HG03457 (cell line): Measurements from ENCODE around the gene KLF15.

ENCODE experiments used
- ATAC-seq: cut with Tn5 transposase; IDR thresholded peaks from one replicate; pipeline ENCODE4 v1.9.1; 2021; ENCODE audit warnings: moderate number of reproducible peaks; ENCODE audit not compliant: unreplicated experiment

The KLF15 gene

DNA sequence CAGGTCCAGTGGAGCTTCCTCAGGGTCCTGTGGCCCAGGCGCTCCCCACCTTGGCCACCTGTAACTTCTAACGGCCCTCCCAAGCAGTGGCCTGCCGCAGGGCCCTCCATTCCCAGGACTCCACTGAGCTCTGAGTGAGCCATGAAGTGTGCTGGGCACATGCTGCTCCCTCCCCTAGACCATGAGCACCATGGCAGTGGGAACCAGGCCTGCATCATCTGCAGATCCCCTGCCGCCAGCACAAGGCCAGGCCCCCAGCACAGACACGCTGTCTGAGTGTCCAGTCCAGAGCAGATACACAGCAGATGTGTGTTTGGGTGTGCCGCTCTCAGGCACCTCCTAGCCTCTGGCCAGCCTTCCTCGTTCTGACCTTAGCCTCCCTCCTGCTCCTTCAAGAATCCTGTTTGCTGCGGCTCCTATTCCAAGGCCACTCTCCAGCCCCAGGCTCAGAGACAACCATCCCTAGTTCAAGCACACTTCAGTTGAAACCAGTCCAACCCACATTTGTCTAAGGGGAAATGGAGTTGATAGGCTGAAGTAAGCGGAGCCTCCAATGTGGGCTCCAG lies 7.0 kb upstream of the KLF15 start:
- no peak for ATAC-seq

DNA sequence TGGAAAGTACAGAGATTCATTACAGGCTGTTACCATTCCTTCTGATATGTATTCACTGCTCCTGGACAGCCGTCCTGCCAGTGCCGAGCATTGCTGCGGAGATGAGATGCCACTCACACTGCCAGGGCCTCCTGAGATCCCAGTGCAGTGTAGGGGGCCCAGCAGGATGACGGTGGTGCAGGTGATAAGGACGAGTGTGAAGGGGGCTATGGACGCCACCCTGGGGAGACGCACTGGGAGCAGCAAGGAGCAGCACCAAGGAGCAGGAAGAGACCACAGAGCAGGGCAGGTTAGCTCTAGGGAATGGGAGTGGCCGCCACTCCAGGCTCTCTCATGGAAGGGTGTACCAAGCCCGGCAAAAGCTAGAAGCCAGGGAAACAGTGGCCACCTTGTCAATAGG lies 4.0 kb upstream of the KLF15 start:
- ATAC-seq: no peak

DNA sequence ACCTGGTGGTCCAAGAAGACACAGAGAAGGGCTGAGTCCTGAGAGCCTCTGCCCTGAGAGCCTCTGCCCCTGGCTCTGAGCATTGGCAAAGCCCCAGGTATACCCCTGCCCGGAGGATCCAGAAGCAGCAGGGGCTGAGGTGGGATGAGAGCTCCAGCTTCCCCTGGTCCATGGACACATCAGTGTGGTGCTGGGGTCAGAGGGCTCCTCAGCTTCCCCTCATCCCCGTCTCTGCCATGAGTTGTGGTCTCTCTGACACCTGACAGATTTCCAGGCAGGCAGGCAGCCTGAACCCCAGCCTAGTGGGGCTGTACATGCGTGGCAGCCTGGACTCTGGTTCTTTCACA lies 3.5 kb upstream of the KLF15 start:
- ATAC-seq: no peak

DNA sequence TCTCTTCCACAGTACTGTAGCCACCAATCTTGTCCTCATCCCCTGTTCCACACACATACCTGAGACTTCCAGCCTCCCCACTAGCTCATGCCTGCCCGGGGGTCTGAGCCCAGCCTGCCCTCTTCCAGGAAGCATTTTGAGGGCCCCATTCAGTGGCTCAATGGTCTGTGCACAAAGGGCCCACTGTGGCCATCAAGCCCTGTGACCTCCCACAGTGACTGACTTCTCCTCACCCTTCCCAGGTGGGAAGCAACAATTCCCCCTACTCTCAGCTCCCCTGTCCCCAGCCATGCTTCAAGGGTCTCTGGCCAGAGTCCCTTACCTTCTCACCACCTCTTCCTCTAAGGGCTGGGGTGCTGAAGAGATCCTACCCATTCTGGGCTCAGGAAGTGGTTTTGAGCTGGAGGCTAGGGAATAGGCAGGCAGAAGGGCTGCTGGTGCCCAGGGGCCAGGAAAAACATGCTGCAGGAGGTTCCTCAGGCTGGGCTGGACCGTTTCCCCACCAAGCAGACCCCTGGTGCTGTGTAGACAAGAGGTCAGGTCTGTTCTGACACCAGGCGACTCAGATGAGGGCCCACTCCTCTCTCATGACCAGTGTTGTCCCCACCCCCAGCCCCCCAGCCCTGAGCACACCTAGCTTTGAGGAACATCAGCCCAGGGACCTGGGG lies 3.0 kb upstream of the KLF15 start:
- ATAC-seq: no peak

DNA sequence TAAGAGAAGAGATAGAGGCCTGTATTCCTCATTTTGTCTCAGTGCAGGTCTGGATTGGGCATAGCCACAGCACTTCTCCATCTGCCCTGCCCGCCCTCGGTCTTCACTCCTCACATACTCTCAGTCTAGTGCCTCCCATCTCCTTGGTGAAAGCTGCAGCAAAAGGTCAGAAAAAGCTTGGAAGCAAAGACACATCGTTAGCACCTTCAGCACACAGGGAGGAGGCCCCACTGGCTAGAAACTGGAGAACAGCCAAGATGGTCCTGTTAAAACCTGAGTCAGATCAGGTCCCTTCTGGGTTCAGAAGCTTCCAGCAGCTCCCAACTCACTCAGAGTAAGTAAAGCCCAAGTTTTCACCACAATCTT lies 1.6 kb upstream of the KLF15 start:
- no peak for ATAC-seq

DNA sequence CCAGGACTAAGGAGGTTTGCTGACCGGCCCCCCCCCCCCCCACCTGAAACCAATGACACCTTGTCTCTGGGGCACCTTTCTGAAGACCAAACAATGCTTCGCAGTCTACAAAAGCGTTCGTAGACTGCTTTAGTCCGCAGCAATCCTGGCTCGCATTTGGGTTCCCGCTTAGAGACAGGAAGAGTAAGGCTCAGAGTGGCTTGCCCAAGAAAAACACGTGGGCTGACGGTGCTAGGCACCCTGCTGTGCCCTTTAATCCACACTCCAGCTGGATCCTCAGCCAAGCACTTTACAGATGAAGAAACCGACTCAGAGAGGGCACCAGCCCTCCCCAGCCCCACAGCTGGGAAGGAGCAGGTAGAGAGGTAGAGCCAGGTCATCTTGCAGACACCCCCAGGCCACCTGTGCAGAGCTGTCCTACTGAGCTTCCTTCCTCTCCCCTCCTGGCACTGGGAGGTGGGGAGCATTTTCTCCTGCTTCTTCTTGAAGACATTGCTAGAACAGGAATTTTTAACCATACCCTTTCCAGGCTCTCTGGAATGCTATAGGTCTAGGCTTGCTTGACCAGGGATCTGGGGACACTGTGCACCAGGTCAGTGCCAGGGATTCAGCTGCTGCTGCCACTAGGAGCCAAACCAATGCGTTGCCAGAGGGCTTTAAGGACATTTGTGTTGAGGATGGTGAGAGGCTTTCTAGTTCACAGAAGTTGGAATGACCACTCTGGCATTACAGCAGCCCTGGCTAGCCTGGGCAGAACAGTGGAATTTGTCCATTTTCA lies 1.0 kb upstream of the KLF15 start:
- no peak for ATAC-seq

DNA sequence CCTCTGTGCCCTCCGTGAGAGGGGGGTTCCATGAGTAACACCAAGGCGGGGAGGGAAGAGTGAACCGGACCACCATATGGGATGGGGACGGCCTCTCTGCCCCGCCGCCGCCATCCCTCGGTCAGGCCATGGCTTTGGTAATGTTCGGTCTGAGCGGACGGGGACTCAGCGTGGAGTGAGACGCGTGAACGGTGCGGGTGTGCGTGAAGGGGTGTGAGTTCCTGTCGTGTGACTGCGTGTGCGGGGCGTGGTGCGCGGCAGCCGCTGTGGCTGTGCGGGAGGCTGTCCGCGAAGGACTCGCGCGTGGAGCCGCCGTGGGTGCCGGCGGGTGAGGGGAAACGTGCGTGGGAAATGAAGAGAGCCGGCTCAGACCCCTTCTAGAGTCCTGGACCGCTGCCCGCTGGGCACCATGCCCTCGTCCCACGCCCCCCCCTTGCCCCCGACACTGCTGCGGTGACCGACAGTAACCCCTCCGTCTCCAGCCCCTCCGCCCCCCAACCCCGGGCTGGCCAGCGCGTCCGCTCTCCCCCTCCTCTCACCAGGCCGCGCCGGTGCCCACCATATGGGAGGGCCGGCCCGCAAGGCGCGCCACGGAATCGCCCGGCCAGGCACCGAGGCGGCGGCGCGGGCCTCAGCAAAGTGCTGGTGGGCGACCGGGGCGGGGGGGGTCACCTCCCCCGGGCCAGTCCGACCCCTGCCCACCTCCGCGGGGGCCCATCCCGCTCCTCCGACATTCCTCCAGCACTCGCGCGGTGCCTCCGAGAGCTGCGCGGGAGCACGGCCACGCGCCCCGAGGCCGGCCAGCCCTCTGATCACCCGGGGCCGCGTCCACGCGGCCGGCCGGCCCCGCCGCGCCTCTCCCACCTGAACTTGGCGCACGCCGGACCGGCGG lies 589 bp downstream of the KLF15 start:
- ATAC-seq: no peak

DNA sequence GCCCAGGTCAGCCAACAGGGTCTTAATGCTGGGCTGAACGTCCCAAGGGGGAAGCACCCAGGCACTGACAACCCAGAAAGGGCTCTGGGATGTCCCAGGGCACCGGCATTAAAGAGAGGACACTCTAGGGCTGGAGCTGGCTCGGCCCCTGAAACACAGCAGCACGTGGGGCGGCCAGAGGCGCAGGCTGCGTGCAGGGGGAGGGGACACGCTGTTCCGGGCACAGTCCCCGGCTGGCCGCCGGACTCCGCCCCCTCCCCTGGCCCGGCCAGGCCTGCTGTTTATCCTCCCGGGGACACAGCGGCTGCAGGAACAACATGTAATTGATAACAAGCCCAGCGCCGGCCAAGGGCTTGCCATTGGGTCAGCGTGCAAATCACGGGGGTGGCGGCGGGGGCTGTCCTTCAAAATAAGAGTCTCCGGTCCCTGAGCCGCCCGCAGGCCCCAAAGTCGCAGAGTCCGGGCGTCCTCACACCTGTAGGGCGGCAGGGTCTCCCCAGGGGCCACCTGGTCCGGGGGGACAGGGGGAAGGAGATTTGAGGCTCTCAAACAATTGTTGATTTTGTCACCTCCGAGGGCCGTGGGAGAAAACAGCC lies 1.3 kb downstream of the KLF15 start:
- ATAC-seq: no peak

DNA sequence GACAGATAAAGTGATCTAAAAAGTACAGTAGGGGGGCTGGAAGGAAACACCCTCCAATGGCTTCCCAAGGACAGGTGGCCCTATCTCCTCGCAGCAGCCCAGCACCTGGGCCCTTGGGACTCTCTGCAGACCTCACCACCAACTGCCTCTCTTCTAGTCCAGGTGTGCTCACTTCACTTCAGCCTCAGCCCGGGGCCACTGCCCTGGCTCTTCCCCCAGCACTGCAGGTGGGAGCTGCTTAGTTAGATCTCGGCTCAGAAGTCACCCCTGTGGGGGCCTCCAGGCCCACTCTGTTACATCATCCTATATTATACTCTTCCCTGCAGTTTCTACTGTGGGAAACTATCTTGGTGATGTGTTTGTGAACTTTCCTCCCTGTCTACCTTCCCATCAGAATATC lies 2.0 kb downstream of the KLF15 start:
- ATAC-seq: no peak

DNA sequence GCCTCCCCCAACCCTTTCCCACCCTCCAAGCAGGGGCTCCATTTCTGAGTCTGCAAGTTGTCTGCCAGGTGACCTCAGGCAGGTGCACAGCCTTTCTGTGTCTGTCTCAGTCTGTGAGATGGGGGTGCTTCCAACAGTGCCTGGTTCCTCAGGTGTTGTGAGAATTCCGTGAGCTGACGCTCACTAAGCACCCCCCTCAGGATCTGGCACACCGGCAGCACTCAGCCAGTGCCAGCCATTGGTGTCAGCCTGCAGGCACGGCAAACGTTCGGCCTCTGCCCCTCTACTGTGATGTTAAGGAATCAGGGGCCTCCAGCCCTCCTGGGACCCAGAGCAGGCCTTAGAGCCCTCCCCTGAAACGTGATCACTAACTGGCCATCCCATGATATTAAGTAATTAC lies 2.4 kb downstream of the KLF15 start:
- ATAC-seq: no peak

DNA sequence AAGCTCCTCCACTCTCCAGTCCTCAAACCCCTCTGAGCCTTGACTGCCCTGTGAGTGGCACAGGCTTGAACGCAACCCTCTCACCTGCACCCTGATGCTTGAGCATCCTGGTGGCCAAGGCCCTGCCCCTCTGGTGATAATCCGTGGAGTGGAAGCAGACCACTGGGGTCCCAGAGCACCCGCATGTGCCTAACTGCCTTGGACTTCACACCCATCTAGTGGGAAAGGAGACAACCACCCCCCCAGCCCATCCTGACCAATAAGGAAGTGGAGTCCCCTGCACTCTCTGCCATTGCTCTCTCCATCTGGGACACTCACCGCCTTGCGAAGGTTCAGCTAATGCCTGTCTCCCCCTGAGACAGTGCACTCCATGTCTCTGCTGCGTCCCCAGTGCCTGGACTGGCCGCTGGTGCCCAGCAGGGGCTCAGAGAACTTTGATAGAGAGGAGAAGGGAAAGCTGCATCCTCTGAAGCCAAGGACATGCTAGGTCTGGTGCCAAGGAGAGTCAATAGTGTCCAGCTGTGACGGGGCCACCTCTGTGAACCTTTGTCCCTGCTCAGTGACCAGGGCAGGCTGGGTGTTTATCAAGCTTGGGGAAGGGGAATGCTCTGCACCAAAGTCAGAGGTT lies 3.4 kb downstream of the KLF15 start:
- no peak for ATAC-seq

DNA sequence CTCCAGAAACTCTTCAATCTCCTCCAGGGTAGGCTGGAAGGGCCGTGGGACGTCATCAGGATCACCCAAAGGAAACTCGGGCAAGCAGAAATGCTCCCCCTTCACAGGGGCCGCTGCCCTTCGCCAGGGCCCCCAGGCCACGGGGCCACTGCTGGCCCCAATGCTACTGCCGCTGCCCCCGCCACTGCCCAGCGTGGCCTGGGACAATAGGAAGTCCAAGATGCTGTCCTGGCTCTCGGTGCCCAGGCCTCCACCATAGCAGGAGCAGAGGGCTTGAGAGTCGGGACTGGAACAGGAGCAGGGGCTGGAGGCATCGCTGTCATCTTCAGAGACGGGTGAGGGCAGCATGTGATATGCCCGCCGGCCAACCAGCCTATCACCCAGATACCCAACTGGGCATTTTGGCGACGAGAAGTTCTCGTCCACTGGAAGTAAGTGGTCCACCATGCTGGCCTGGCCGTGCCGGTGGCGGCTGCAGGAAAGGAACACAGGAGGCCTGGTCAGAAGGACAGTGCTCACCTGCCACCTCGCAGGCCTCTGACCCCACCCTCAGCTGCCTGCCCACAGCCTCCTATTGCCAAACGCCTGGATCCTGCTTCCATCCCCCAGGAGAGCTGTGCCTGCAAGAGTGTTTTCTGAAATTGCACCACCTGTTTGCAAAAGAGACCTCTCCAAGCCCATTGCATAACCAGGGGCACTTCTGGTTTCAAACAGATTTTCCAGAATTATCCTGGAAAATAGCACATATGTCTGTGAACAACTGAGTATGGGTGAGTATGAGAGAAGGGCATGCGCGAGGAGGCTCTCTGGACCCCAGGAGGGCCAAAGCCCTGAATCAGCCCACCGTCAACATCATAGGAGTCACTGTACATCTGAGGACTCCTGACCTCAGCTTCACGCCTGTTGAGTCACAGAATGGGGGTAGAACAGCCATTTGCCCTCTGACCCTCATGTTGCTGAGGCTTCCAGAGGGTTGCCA lies 4.4 kb downstream of the KLF15 start:
- ATAC-seq: no peak

DNA sequence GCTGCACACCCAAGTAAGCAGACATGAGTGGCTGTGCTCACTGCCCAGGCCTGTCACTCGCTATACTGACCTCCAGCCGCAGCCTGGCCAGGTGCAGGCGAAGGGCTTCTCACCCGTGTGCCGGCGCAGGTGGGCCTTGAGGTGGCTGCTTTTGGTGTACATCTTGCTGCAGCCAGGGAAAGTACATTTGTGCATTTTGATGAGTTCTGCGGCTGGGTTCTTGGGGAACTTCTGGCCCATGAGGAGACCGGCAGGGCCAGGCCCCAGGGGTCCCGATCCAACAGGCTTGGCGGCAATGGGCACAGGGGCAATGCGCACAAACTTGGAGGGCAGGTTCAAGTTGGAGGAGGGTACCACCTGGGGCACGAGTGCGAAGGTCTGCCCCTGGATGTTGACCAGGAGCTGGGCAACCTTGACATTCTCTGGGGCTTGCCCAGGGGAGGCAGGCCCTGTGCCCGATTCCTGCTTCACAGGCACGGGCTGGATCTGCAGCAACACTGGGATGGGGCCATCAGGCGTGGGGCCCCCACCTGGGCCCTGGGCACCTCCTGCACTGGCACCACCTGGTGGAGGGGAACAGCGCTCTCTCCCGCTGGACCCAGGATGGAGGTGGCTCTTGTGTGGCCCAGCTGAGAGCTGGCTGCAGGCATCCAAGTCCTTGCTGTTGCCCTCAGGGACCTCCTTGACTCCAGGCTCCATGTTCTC lies 5.3 kb downstream of the KLF15 start:
- ATAC-seq: no peak

DNA sequence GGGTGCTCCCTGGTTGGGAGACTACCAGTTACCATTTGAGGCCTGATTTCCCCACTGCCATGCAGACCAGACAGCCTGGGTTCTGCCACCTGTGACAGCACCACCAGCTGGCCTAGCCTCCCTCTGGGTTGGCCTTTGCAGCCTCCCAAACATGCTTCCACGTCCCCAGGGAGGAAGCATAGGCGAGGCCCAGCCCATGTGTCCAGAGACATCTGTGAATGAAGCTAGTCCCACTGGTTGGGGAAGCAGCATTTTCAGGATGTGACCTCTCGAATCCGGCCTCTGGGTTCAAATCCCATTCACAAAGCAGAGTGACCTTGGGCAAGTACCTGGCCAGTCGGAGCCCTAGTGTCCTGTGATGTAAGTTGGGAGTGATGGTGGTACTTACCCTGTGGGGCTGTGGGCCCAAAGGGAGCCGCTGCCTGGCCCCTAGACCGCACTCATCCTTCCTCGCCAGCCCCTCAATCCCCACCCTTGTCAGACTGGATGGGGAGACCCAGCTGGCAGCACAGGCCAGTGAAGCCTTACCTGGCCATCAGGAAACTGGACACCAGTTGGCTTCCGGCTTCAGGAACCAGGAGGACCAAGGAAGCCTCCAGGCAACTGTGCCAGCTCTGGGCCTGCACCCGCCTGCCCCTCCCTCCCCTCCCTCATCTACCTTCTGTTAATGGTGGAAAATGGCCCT lies 6.0 kb downstream of the KLF15 start:
- ATAC-seq: no peak

DNA sequence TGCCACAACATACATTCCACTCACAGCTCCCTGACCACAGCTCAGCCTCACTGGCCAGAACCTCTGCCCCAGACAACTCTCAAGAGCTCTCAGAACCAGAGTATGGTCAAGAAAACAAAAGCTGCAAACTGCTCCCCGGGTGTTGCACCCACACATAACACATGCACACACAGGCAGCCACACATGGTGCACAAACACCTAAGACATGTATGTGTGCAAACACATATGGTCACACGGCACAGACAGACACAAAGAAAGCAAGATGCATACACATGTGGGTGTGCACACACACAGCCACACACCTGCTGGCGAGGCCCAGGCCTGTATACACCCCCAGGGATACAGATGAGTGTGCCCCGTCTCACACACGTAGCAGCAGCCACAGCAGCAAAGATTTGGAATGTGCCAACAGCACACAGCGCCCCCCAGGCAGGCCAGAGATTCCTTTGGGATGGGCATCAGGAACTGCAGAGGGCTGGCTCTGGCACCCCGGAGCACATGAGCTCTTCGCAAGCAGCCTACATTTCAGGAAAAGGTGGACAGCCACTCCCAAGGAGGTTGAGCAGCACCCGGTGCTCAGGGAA lies 6.6 kb downstream of the KLF15 start:
- no peak for ATAC-seq

DNA sequence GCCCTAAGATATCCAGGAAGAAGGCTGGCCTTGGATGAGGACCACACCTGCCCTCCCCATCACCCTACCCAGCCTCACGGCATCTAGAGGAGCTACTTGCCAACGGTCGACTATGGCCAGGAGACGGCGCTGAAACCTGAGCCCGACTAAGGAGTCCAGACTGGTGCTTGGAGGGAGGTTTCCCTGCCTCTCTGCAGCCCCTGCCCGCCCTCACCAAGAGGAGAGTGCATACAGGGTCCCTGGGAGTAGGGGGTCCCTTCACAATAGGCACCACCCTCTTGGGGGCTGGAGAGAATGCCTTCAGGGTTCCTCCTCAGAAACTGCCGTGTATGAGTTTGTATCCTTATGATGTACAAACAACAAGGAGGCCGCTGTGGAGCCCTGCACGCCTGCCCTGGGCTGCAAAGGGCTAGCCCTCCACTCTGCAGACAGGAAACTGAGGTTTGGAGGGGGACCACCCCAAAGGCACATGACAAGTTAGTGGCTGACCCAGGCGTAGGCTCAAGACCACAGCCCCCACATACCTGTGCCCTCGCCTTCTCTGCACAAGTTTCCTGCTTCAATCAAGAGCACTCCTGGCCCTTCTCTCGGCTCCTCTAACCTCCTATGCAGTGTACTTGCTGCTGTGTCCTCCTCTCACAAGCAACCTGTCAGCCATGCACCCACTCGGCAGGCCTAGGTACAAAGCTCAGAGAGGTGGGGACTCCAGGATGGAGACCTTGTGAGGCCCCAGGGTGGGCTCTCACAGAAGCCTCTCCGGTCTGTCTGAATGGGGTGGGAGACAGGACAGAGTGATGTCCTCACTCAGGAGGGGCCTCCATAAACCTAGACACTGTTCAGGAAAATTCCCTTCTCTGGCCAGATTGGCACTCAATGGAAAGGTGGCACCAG lies 7.4 kb downstream of the KLF15 start:
- ATAC-seq: no peak

DNA sequence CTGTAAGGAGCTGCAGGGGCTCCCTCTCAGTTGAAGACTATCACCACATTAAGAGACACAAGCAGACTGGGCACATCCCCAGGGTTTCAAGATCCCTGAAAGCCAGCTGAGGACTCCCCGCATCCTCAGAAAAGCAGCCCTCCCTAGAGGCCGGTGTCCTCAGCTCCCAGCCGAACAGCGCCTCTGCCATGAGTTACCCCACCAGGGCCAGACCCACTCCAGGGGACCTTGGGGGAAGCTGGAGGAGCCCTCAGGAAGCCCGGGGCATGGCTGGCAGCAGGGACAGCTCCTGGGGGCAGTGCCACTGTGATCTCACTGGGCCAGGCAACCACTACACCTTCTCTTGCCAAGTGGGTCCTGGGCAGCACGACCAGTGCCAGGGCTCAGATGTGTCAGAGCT lies 8.1 kb downstream of the KLF15 start:
- no peak for ATAC-seq
